HCT116 (cell line): Measurements from ENCODE around the gene WFDC5. TPM values are rescaled to one million over a fixed set of nuclear protein-coding genes. Genes with fewer than 3 reads are reported as not detected.

Source experiments
- CEBPB ChIP-seq: IDR thresholded peaks from 2 replicates; pipeline ENCODE4 v1.6.1; 2012; ENCODE audit warnings: low read depth
- CTCF ChIP-seq, 3 experiments: fragments of 200-600 bp in 1 of 3; sonication (generic) in 1 of 3; IDR thresholded peaks in 2 of 3; conservative IDR thresholded peaks in 1 of 3; 2 replicates each; pipeline ENCODE4 v1.5.1; 2012 to 2017; ENCODE audit warnings: low read depth in 2 of 3, low read length in 2 of 3, antibody characterized with exemption in 1 of 3, borderline replicate concordance in 1 of 3, control low read depth in 1 of 3, mild to moderate bottlenecking in 1 of 3, mixed read lengths in 1 of 3, mixed run types in 1 of 3, moderate library complexity in 1 of 3; ENCODE audit not compliant: insufficient read depth in 1 of 3
- ELF1 ChIP-seq: IDR thresholded peaks from 2 replicates; pipeline ENCODE4 v1.6.1; 2012; ENCODE audit warnings: low read depth, borderline replicate concordance
- EZH2phosphoT487 ChIP-seq: fragments of 200-600 bp; IDR thresholded peaks from 2 replicates; pipeline ENCODE4 v1.6.1; 2018; ENCODE audit warnings: antibody characterized with exemption, borderline replicate concordance
- FOSL1 ChIP-seq: IDR thresholded peaks from 2 replicates; pipeline ENCODE4 v1.6.1; 2012; ENCODE audit warnings: low read depth
- POLR2AphosphoS5 ChIP-seq: IDR thresholded peaks from 2 replicates; pipeline ENCODE4 v1.6.1; 2011; ENCODE audit warnings: mild to moderate bottlenecking, low read depth, low read length, moderate library complexity
- SRF ChIP-seq: IDR thresholded peaks from 2 replicates; pipeline ENCODE4 v1.6.1; 2012; ENCODE audit warnings: low read depth
- ZBTB33 ChIP-seq: IDR thresholded peaks from 2 replicates; pipeline ENCODE4 v1.6.1; 2011; ENCODE audit warnings: mild to moderate bottlenecking, low read length, moderate library complexity; ENCODE audit not compliant: insufficient replicate concordance; ENCODE audit errors: extremely low read depth
- ZNF274 ChIP-seq: fragments of 200-500 bp; sonication (Bioruptor generic); IDR thresholded peaks from 2 replicates; pipeline ENCODE4 v1.6.1; 2014; ENCODE audit warnings: mild to moderate bottlenecking, low read depth, low read length, inconsistent platforms
- total RNA-seq: library from RNA; stranded (reverse); gene quantifications from one replicate; pipeline ENCODE4 v1.2.1, GENCODE V29; 2021; ENCODE audit not compliant: unreplicated experiment

The WFDC5 gene
- total RNA-seq, 1 experiment from 2014 or later, result not detected

GRCh38 chr20:45100563-45101245 lies 14.3 kb downstream of the WFDC5 start, which contains the start of gene KCNS1 (continued):
- TF ChIP-seq ZNF274 (no peak), CEBPB (no peak), ELF1 (no peak), EZH2phosphoT487 (no peak), FOSL1 (no peak), SRF (no peak), CTCF (IDR thresholded peaks at IDR 0.05 in 2 of 3, conservative IDR thresholded peaks at IDR 0.05 in 1 of 3; ENCODE audit: borderline replicate concordance in 1 of 3, insufficient read depth in 1 of 3, low read depth in 2 of 3, low read length in 2 of 3) (no peak), POLR2AphosphoS5 (no peak), ZBTB33 (no peak)
